A549 (cell line): ENCODE measurements around the gene EGLN2. TPM values are rescaled to one million over a fixed set of nuclear protein-coding genes. Genes with fewer than 3 reads are reported as not detected.
A peak's percentile ranks its signal among the peaks of the same experiment; 100 is the strongest.

Experiments
- ATAC-seq, 2 experiments: fragments of 200-7000 bp in 1 of 2; fragments of >200 bp in 1 of 2; cut with Nextera tagmentation in 1 of 2; cut with Tn5 transposase in 1 of 2; 3 replicates each; pipeline versions ENCODE4 v1.8.0 to v1.9.1; 2018 to 2020; ENCODE audit warnings: mild to moderate bottlenecking in 1 of 2, moderate library complexity in 1 of 2
- CTCF ChIA-PET: fragments of 300-600 bp; sonication (Branson Sonifier 250); formaldehyde crosslinking; extraction: SDS; loops from one replicate; lab custom pipeline; 2021; ENCODE audit warnings: antibody characterized with exemption, inconsistent platforms; lab: Yijun Ruan, JAX
- POLR2A ChIA-PET: fragments of 350-600 bp; formaldehyde crosslinking; extraction: SDS; loops from one replicate; lab custom pipeline; 2021; ENCODE audit warnings: antibody characterized with exemption, inconsistent platforms; lab: Yijun Ruan, JAX
- DNase-seq, 2 experiments: peaks; one replicate each; pipeline versions ENCODE4 v3.0.0 to v3.0.0-alpha.2; 2011 to 2016; ENCODE audit warnings: low read depth in 1 of 2, low spot score in 1 of 2
- FAIRE-seq: peaks from 2 replicates; lab custom pipeline; 2011; peaks lifted over from hg19 to GRCh38; lab: Jason Lieb, UNC
- H3K27ac ChIP-seq, 2 experiments: fragments of >200 bp; sonication (Bioruptor Twin); formaldehyde crosslinking; 3 replicates each; pipeline ENCODE4 v1.5.1; 2016 to 2017
- H3K4me1 ChIP-seq: fragments of >200 bp; sonication (Bioruptor Twin); formaldehyde crosslinking; 3 replicates; pipeline ENCODE4 v1.6.1; 2016
- H3K4me2 ChIP-seq: fragments of >200 bp; sonication (Bioruptor Twin); formaldehyde crosslinking; 3 replicates; pipeline ENCODE4 v1.6.1; 2016
- H3K4me3 ChIP-seq: fragments of >200 bp; sonication (Bioruptor Twin); formaldehyde crosslinking; 3 replicates; pipeline ENCODE4 v1.5.1; 2016
- H3K9me3 ChIP-seq: fragments of >200 bp; sonication (Bioruptor Twin); formaldehyde crosslinking; 3 replicates; pipeline ENCODE4 v1.6.1; 2016
- CBX2 ChIP-seq: fragments of 200-600 bp; sonication (generic); IDR thresholded peaks from 2 replicates; pipeline ENCODE4 v1.6.1; 2016; ENCODE audit warnings: low read depth, mild to moderate bottlenecking, borderline replicate concordance
- CBX8 ChIP-seq: fragments of 200-600 bp; sonication (generic); IDR thresholded peaks from 2 replicates; pipeline ENCODE4 v1.6.1; 2016
- CHD4 ChIP-seq: fragments of 200-600 bp; sonication (generic); IDR thresholded peaks from 2 replicates; pipeline ENCODE4 v1.6.1; 2016; ENCODE audit warnings: antibody characterized with exemption, mild to moderate bottlenecking, borderline replicate concordance
- EP300 ChIP-seq, 2 experiments: fragments of >200 bp; sonication (Bioruptor Twin); formaldehyde crosslinking; IDR thresholded peaks; 2 replicates in 1 of 2; 3 replicates in 1 of 2; pipeline ENCODE4 v1.6.1; 2016 to 2017
- HEYL ChIP-seq: fragments of 250-450 bp; sonication (Bioruptor Pico); IDR thresholded peaks from 2 replicates; pipeline ENCODE4 v1.8.0; 2021; ENCODE audit warnings: mild to moderate bottlenecking, moderate library complexity
- HOXA7 ChIP-seq: fragments of 250-450 bp; sonication (Bioruptor Pico); IDR thresholded peaks from 2 replicates; pipeline ENCODE4 v1.5.0; 2020; ENCODE audit warnings: mild to moderate bottlenecking, moderate library complexity
- JUN ChIP-seq, 2 experiments: fragments of >200 bp; sonication (Bioruptor Twin); formaldehyde crosslinking; IDR thresholded peaks; 2 replicates in 1 of 2; 3 replicates in 1 of 2; pipeline ENCODE4 v1.6.1; 2016 to 2017
- KDM1A ChIP-seq: fragments of 200-600 bp; sonication (generic); IDR thresholded peaks from 2 replicates; pipeline ENCODE4 v1.6.1; 2016; ENCODE audit warnings: low read depth, mild to moderate bottlenecking
- KDM5A ChIP-seq: fragments of 200-600 bp; sonication (generic); IDR thresholded peaks from 2 replicates; pipeline ENCODE4 v1.6.1; 2016; ENCODE audit warnings: antibody characterized with exemption, mild to moderate bottlenecking
- NR3C1 ChIP-seq: fragments of >200 bp; sonication (Bioruptor Twin); formaldehyde crosslinking; IDR thresholded peaks from 3 replicates; pipeline ENCODE4 v1.6.1; 2017
- POLR2A ChIP-seq: IDR thresholded peaks from 2 replicates; pipeline ENCODE4 v1.6.1; 2012; ENCODE audit warnings: mild to moderate bottlenecking, low read length
- RAD21 ChIP-seq, 2 experiments: fragments of >200 bp in 1 of 2; sonication (Bioruptor Twin) in 1 of 2; formaldehyde crosslinking in 1 of 2; IDR thresholded peaks in 1 of 2; conservative IDR thresholded peaks in 1 of 2; 2 replicates in 1 of 2; 3 replicates in 1 of 2; pipeline ENCODE4 v1.6.1; 2012 to 2018; ENCODE audit warnings: inconsistent platforms in 1 of 2
- RARB ChIP-seq: fragments of 250-450 bp; sonication (Bioruptor Pico); IDR thresholded peaks from 2 replicates; pipeline ENCODE4 v1.8.0; 2021; ENCODE audit warnings: mild to moderate bottlenecking, moderate library complexity
- RFX5 ChIP-seq: fragments of 450-650 bp; IDR thresholded peaks from 2 replicates; pipeline ENCODE4 v1.7.1; 2014; ENCODE audit warnings: antibody characterized with exemption, mild to moderate bottlenecking, moderate library complexity
- SMC3 ChIP-seq: fragments of >200 bp; sonication (Bioruptor Twin); formaldehyde crosslinking; IDR thresholded peaks from 3 replicates; pipeline ENCODE4 v1.6.1; 2018; ENCODE audit warnings: inconsistent platforms
- TFCP2L1 ChIP-seq: fragments of 250-450 bp; sonication (Bioruptor Pico); IDR thresholded peaks from 2 replicates; pipeline ENCODE4 v1.5.0; 2021; ENCODE audit warnings: mild to moderate bottlenecking
- WGBS: methylation state at CpG from one replicate; pipeline ENCODE4 v1.1.6; 2017; ENCODE audit errors: missing lambda C conversion rate; 5-methylcytosine and 5-hydroxymethylcytosine counted together
- polyA plus RNA-seq, 4 experiments: library from polyadenylated mRNA; depleted of rRNA in 3 of 4; stranded (reverse); fragments of >200 nt; fragmentation: RNase III in 1 of 4; extraction: RNeasy Plus Mini Kit Qiagen cat#74134 plus additional on column Dnase treatment in 1 of 4; gene quantifications; 2 replicates in 3 of 4; 3 replicates in 1 of 4; pipeline ENCODE4 v1.2.3, GENCODE V29; 2011 to 2017
- TF ChIP-seq, protein P1 (sequence below): fragments of 150-350 bp; IDR thresholded peaks from 2 replicates; pipeline ENCODE4 v1.6.1; 2014; ENCODE audit warnings: low read depth, mild to moderate bottlenecking, low read length
- TF ChIP-seq, protein P2 (sequence below): IDR thresholded peaks from 2 replicates; pipeline ENCODE4 v1.6.1; 2012; ENCODE audit warnings: low read depth, borderline replicate concordance

The EGLN2 gene
- polyA plus RNA-seq, 2 of the 4 experiments (the other 2 are of a cell fraction), result 34.7 to 81.4 TPM

DNA sequence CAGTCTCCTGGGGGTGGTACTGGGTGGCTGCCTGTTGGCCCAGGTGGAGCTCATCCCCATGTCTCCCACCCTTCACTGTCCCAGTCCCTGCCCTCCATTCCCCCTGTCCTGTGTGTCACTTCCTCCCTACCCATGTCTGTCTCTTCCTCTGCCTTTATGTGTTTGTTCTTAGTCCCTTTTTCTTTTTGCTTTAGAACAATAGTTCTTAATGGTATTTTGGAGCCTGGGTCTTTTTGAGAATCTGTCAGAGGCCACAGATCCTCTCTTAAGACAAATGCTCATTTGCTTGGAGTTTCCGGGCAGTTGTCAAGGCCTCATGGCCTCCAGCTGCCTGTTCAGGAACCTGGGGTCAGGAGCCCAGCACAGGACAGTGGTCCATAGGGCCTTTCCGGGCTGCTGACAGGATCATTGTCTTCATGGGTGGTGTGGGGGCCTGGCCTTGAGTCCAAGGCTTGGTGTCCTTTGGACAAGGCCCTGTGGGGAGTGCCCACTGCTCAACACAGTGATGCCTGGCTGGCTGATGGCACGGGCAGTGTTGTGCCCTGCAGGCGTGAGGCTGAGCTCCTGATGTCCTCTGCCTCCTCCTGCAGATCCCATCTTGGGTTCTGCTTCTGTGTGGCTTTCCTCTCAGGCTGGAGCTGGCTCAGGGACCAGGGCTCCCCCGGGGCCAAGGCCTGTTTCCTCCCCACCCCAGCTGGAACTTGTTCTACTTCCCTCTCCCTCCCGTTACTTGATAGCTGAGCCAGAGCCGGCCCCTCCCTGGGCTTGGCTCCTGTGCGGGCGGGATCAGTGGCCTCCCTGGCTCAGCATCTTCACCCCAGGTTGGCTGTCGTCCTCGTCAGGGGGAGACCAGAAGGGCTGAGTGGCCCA lies 3.5 kb downstream of the EGLN2 start:
- Histone ChIP-seq H3K4me2 (peak overlapping the region; percentile 96), H3K27ac (peak overlapping the region in 1 of 2 experiments; percentile 20; a peak in 1 of 6 replicates), H3K9me3 (no peaks in the 10 kb centered on the region), H3K4me3 (no peak overlapping the region), H3K4me1 (peaks cover 67% of the 10 kb centered on the region)
- ChIA-PET CTCF (interaction anchor here (0.9 to 15.7 kb wide), 6 partner anchors 16 to 199 kb away, joined by 3 to 162 read pairs (median 4); no protein-coding TSS in a partner anchor), POLR2A (interaction anchor here (1.3 kb wide), 1 partner anchor 139 kb away, joined by 3 read pairs; no protein-coding TSS in a partner anchor)
- FAIRE-seq (no peak), ATAC-seq (no peak), DNase-seq (no peak)
- WGBS, result 89% methylated on average over 11 of the region's 11 CpGs
- TF ChIP-seq, protein P1, sequence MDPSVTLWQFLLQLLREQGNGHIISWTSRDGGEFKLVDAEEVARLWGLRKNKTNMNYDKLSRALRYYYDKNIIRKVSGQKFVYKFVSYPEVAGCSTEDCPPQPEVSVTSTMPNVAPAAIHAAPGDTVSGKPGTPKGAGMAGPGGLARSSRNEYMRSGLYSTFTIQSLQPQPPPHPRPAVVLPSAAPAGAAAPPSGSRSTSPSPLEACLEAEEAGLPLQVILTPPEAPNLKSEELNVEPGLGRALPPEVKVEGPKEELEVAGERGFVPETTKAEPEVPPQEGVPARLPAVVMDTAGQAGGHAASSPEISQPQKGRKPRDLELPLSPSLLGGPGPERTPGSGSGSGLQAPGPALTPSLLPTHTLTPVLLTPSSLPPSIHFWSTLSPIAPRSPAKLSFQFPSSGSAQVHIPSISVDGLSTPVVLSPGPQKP, result no peak
- TF ChIP-seq NR3C1, result no peak
- TF ChIP-seq KDM5A, result no peak
- TF ChIP-seq CHD4, result no peak
- no peak for TF ChIP-seq RAD21 (conservative IDR thresholded peaks at IDR 0.05 in 1 of 2, IDR thresholded peaks at IDR 0.05 in 1 of 2)
- no peak for TF ChIP-seq CBX8
- TF ChIP-seq HEYL (CRISPR knock-in tag), result no peak
- no peak for TF ChIP-seq RFX5
- TF ChIP-seq TFCP2L1, result no peak

DNA sequence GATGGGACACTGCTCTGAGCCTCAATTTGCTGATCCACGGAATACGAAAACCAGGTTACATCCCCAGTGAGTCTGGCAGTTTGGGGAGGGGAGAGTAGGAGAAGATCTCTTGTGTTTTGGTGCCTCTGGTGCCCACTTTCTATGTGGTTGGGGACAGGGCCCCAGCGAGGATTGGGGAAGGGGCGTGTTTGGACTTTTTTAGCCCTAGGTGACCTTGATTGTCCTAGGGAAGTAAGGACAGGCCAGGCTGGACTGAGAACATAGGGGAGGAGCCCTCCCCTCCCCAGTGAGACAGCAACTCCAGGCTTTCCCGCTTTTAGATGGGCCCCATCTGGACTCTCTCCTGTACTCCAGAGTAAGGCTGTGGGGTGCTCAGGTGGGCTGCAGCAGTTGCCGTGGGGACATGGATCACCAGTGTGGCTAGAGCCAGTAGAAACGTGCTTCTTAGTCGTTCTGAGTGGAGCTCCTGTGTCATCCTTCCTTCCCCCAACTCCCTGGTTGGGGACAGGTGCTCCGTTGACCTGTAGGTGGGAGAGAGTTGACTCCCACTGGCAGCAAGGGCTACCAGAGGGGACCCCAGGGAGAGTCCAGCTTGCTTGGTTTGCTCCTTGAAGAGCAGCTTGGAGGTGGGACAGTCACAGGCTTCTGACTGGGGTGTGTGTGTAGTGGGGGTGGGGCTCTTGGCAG lies 4.3 kb downstream of the EGLN2 start:
- H3K9me3 ChIP-seq, result no peaks in the 10 kb centered on the region
- peak overlapping the region in 1 of 2 experiments; percentile 14; a peak in 1 of 6 replicates for H3K27ac ChIP-seq
- peaks cover 61% of the 10 kb centered on the region for H3K4me1 ChIP-seq
- DNase-seq (no peak), ATAC-seq (no peak), FAIRE-seq (no peak)
- ChIA-PET CTCF (interaction anchor here (0.6 to 15.7 kb wide), 7 partner anchors 17 to 801 kb away, joined by 3 to 162 read pairs (median 3); no protein-coding TSS in a partner anchor), POLR2A (interaction anchor here (1.3 kb wide), 2 partner anchors 25 to 140 kb away, joined by 3 to 4 read pairs; partner anchors contain the start of gene RAB4B)
- H3K4me3 ChIP-seq, result no peak overlapping the region
- peak overlapping the region; percentile 96; the same call in 2 of the 3 replicates for H3K4me2 ChIP-seq
- 91% methylated on average over 9 of the region's 9 CpGs for WGBS
- TF ChIP-seq SMC3 (no peak), KDM1A (no peak), HOXA7 (CRISPR knock-in tag) (no peak), RARB (CRISPR knock-in tag) (no peak), JUN (IDR thresholded peaks at IDR 0.05) (no peak; a peak in 1 of 5 replicates), CBX2 (no peak), EP300 (IDR thresholded peaks at IDR 0.05) (no peak), KDM5A (no peak), POLR2A (no peak)
- TF ChIP-seq, protein P2, sequence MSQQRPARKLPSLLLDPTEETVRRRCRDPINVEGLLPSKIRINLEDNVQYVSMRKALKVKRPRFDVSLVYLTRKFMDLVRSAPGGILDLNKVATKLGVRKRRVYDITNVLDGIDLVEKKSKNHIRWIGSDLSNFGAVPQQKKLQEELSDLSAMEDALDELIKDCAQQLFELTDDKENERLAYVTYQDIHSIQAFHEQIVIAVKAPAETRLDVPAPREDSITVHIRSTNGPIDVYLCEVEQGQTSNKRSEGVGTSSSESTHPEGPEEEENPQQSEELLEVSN, result no peak
